Lung (tissue), 12 donors: Measurements from ENCODE around the gene IL12A. TPM values are rescaled to one million over a fixed set of nuclear protein-coding genes. Genes with fewer than 3 reads are reported as not detected.

Source experiments
- ATAC-seq: fragments of 200-7000 bp; cut with Tn5 transposase; one replicate; pipeline ENCODE4 v1.9.1; 2020; ENCODE audit warnings: moderate number of reproducible peaks; ENCODE audit not compliant: insufficient read depth, low FRiP score
- DNase-seq, 3 donors: peaks; one replicate each; pipeline ENCODE4 v3.0.0-alpha.2; 2013 to 2017
- H3K27ac ChIP-seq, 2 donors: one replicate each; pipeline ENCODE4 v1.5.1; 2013; ENCODE audit warnings: mild to moderate bottlenecking in 2 of 2, moderate library complexity in 2 of 2, control low read depth in 1 of 2, inconsistent platforms in 1 of 2, low read depth in 1 of 2, low read length in 1 of 2
- H3K27me3 ChIP-seq, 3 donors: one replicate each; pipeline ENCODE4 v1.5.1; 2013; ENCODE audit warnings: low read length in 2 of 3; ENCODE audit not compliant: control insufficient read depth in 3 of 3, insufficient read depth in 3 of 3
- H3K36me3 ChIP-seq, 4 donors: one replicate each; pipeline ENCODE4 v1.5.1; 2013; ENCODE audit warnings: low read length in 4 of 4, mild to moderate bottlenecking in 1 of 4, moderate library complexity in 1 of 4; ENCODE audit not compliant: control insufficient read depth in 4 of 4, insufficient read depth in 4 of 4
- H3K4me1 ChIP-seq, 5 donors: one replicate each; pipeline ENCODE4 v1.5.1; 2013; ENCODE audit warnings: low read length in 5 of 5, mild to moderate bottlenecking in 2 of 5, moderate library complexity in 1 of 5; ENCODE audit not compliant: control insufficient read depth in 5 of 5, insufficient read depth in 5 of 5
- H3K4me3 ChIP-seq: one replicate; pipeline ENCODE4 v1.5.1; 2013; ENCODE audit warnings: mild to moderate bottlenecking, control low read depth, moderate library complexity
- H3K9ac ChIP-seq, 2 donors: one replicate each; pipeline ENCODE4 v1.5.1; 2013; ENCODE audit warnings: low read length in 2 of 2, control low read depth in 1 of 2; ENCODE audit not compliant: insufficient read depth in 1 of 2
- H3K9me3 ChIP-seq, 4 donors: one replicate each; pipeline ENCODE4 v1.5.1; 2013; ENCODE audit warnings: low read length in 3 of 4, mild to moderate bottlenecking in 1 of 4, moderate library complexity in 1 of 4; ENCODE audit not compliant: control insufficient read depth in 4 of 4, insufficient read depth in 3 of 4
- WGBS, 2 donors: extraction: QIAGEN DNeasy Blood & Tissue Kit; methylation state at CpG; one replicate each; pipeline ENCODE4 v1.1.7; 2013; 5-methylcytosine and 5-hydroxymethylcytosine counted together
- polyA plus RNA-seq, 2 donors: library from polyadenylated mRNA; stranded (reverse); fragments of 200-250 nt; gene quantifications; one replicate each; pipeline ENCODE4 v1.2.1, GENCODE V29; 2013
- total RNA-seq, 2 donors: library from RNA; depleted of rRNA in 1 of 2; stranded (reverse); fragments of >200 nt in 1 of 2; gene quantifications; one replicate each; pipeline ENCODE4 v1.2.1, GENCODE V29; 2014 to 2021
- TF ChIP-seq, protein P1 (sequence below): IDR thresholded peaks from 2 replicates; pipeline ENCODE4 v1.5.1; 2012; ENCODE audit warnings: mild to moderate bottlenecking; ENCODE audit errors: control extremely low read depth, extremely low read depth
- donor health status: control.
- donor health status: control.
- donor health status: Bipolar disorder and iron deficiency.
- donor health status: healthy.
- donor health status: DM: yes; HTN: yes; CAD: no.

The IL12A gene
- total and polyA plus RNA-seq, 4 donors: 0.67 to 3.3 (median 1.9) TPM

GRCh38 chr3:159996018-159996417 is 7.4 kb downstream of the IL12A start:
- DNase-seq: no peak
- Histone ChIP-seq H3K27me3 (no peaks in the 10 kb centered on the region), H3K9ac (no peak overlapping the region), H3K36me3 (no peaks in the 10 kb centered on the region), H3K4me3 (no peak overlapping the region), H3K27ac (no peak overlapping the region), H3K9me3 (no peaks in the 10 kb centered on the region), H3K4me1 (no peaks in the 10 kb centered on the region)
- no peak for ATAC-seq
- TF ChIP-seq, protein P1, sequence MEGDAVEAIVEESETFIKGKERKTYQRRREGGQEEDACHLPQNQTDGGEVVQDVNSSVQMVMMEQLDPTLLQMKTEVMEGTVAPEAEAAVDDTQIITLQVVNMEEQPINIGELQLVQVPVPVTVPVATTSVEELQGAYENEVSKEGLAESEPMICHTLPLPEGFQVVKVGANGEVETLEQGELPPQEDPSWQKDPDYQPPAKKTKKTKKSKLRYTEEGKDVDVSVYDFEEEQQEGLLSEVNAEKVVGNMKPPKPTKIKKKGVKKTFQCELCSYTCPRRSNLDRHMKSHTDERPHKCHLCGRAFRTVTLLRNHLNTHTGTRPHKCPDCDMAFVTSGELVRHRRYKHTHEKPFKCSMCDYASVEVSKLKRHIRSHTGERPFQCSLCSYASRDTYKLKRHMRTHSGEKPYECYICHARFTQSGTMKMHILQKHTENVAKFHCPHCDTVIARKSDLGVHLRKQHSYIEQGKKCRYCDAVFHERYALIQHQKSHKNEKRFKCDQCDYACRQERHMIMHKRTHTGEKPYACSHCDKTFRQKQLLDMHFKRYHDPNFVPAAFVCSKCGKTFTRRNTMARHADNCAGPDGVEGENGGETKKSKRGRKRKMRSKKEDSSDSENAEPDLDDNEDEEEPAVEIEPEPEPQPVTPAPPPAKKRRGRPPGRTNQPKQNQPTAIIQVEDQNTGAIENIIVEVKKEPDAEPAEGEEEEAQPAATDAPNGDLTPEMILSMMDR: no peak

DNA sequence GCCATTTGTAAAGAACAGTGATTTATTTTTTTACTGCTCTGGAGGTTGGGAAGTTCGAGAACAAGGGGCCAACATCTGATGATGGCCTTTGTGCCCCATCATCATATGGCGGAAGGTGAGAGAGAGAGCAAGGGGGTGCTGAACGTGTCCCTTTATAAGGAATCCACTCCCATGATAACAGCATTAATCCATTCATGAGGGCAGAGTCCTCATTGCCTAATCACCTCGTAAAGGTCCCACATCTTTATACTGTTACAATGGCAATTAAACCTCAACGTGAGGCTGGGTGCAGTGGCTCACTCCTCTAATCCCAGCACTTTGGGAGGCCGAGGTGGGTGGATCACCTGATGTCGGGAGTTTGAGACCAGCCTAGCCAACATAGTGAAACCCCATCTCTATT is 8.3 kb downstream of the IL12A start:
- WGBS, 2 donors: 91 to 93% methylated on average over 7 of the region's 7 CpGs
- no peak overlapping the region for H3K4me3 ChIP-seq
- TF ChIP-seq, protein P1: no peak
- H3K36me3 ChIP-seq: no peaks in the 10 kb centered on the region
- ATAC-seq (no peak), DNase-seq (no peak)
- no peaks in the 10 kb centered on the region for H3K4me1 ChIP-seq
- no peaks in the 10 kb centered on the region for H3K27me3 ChIP-seq
- no peak overlapping the region for H3K9ac ChIP-seq
- no peak overlapping the region for H3K27ac ChIP-seq
- no peaks in the 10 kb centered on the region for H3K9me3 ChIP-seq

DNA sequence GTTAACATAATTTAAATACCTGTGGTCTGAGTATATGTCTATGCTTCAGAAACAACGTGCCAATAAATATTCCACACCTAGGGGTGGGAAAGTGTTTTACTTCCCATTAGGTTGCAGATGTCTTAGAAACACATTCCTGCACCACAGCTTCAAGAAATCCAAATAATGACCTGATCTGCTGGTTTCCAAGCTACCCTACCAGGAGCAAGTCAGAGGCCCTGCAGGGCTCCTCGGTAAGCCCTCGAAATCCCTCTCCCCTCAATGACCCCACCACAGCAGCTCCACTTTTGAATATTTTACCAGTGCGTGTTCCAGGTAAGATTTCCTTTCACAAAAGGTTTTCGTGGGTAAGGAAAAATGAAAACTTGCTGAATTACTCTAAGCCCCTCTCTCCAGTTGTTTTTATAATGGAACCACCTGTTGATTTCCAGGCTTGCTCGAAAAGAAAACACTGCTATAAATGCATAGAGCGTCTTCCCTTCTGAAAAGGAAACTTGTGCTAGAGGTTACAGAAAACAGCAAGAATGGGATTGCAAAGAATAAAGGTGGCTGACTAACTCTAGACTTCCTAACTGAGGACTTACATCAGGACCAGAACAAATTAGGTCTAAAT is 12.6 kb downstream of the IL12A start:
- Histone ChIP-seq H3K36me3 (no peaks in the 10 kb centered on the region), H3K9me3 (no peaks in the 10 kb centered on the region), H3K27me3 (no peaks in the 10 kb centered on the region), H3K27ac (no peak overlapping the region), H3K9ac (no peak overlapping the region), H3K4me1 (no peaks in the 10 kb centered on the region), H3K4me3 (no peak overlapping the region)
- DNase-seq: no peak
- no peak for ATAC-seq
- WGBS, 2 donors: 83 to 91% methylated on average over 7 of the region's 7 CpGs
- TF ChIP-seq, protein P1: no peak
